Measurements from ENCODE around the gene MAPKAP1. TPM values are rescaled to one million over a fixed set of nuclear protein-coding genes. Genes with fewer than 3 reads are reported as not detected.

MAPKAP1 gene
- total RNA-seq, 2 donors from 2014 or later: 75.3 to 91.6 TPM

DNA sequence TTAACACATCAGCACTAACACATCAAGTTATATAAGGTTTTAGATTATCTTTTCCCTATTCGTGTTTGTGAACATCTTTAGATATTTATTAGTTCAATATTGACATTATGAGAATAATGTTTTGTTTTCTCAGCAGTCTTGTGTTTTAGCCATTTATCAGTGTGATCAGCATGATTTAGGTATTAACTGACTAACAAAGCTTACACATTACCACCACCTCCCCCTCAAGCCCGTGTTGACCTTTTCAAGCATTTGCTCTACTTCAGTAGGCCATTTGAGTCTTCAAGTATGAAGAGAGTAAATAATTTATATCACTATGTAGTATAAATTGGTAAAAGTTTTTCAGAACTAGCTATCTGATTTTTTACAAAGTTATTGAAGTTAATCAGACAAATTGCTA, 47.1 kb upstream of the MAPKAP1 start:
- H3K36me3 Mint-ChIP-seq (ENCODE audit: low read depth): no peaks in the 10 kb centered on the region
- H3K4me1 Mint-ChIP-seq: peaks cover 64% of the 10 kb centered on the region
- H3K27me3 Mint-ChIP-seq (ENCODE audit: insufficient read depth): no peaks in the 10 kb centered on the region
- H3K4me3 Mint-ChIP-seq: no peak overlapping the region
- no peaks in the 10 kb centered on the region for H3K9me3 Mint-ChIP-seq
- no peaks in the 10 kb centered on the region for H3K9me3 ChIP-seq (ENCODE audit: control insufficient read depth, low read length)
- WGBS, 2 experiments (ENCODE audit: insufficient coverage in 1 of 2, insufficient read length in 1 of 2): 0% methylated on average over 1 of the region's 2 CpGs; no CpG with 5 or more reads in 1 of the 2 experiments
- no peak overlapping the region for H3K27ac Mint-ChIP-seq
- DNase-seq: no peak
- no peak overlapping the region for H3K9ac ChIP-seq (ENCODE audit: extremely low read depth, low read length, poor library complexity, severe bottlenecking)
- H3K27me3 ChIP-seq (ENCODE audit: control insufficient read depth, insufficient read depth, low read length, poor library complexity, severe bottlenecking): no peaks in the 10 kb centered on the region
- peaks cover 20% of the 10 kb centered on the region for H3K4me1 ChIP-seq (ENCODE audit: control insufficient read depth, insufficient read depth, low read length)
- no peak overlapping the region for H3K27ac ChIP-seq (ENCODE audit: low read depth, low read length)
- H3K36me3 ChIP-seq (ENCODE audit: control insufficient read depth, insufficient read depth, low read length): peaks cover 9% of the 10 kb centered on the region
- peak overlapping the region; percentile 33 for H3K4me3 ChIP-seq (ENCODE audit: low read length)
- TF ChIP-seq, protein P1, sequence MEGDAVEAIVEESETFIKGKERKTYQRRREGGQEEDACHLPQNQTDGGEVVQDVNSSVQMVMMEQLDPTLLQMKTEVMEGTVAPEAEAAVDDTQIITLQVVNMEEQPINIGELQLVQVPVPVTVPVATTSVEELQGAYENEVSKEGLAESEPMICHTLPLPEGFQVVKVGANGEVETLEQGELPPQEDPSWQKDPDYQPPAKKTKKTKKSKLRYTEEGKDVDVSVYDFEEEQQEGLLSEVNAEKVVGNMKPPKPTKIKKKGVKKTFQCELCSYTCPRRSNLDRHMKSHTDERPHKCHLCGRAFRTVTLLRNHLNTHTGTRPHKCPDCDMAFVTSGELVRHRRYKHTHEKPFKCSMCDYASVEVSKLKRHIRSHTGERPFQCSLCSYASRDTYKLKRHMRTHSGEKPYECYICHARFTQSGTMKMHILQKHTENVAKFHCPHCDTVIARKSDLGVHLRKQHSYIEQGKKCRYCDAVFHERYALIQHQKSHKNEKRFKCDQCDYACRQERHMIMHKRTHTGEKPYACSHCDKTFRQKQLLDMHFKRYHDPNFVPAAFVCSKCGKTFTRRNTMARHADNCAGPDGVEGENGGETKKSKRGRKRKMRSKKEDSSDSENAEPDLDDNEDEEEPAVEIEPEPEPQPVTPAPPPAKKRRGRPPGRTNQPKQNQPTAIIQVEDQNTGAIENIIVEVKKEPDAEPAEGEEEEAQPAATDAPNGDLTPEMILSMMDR (conservative IDR thresholded peaks at IDR 0.05): no peak

DNA sequence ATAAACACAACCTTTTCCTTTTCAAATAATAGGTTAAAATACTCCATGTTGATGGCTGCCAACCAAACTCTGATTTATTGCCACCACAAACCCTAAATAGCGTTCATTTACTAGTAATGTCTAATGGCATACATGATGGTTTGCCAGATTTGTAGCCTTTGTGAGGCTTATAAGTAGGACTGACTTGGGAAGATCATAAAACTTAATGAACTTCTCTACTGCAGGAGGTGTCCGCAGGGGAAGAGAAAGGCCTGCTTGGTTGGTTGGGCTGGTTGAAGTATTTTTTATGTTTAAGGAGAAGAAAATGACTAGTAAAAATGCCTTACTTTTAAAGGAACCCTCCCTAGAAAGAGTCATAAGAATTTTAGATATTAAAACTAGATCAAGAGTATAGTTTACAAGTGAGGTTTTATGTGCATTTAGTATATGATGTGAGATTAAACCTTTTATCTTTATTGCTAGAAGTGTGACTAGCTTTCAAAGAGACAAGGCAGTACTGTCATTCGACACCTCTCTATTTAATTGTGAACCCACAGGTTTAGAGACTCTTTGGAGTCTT, 45.1 kb upstream of the MAPKAP1 start:
- H3K27ac Mint-ChIP-seq: no peak overlapping the region
- WGBS, 2 experiments (ENCODE audit: insufficient coverage in 1 of 2, insufficient read length in 1 of 2): 60 to 82% methylated on average over 1 to 3 of the region's 3 CpGs

DNA sequence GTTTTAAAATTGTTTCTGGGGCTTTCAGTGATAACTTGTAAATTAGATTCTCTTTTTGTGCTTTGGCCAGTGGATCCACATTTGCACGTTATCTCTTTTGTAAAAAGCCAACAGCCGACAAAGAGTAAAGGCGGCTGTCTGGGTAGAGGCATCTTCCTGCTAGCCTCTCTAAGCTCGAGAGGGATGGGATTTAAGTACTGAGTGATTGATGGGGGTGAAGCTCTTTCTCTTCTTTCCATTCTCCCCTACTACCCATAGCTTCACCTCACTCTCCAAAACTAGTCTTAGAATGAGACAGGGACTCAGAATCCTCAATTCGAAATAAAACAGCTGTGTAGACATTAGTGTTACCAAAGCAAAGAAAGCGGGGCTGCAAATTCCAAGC, 43.6 kb upstream of the MAPKAP1 start:
- no peaks in the 10 kb centered on the region for H3K36me3 Mint-ChIP-seq (ENCODE audit: low read depth)
- 25% methylated on average over 5 of the region's 6 CpGs; no CpG with 5 or more reads in 1 of the 2 experiments for WGBS, 2 experiments (ENCODE audit: insufficient coverage in 1 of 2, insufficient read length in 1 of 2)
- no peak for DNase-seq
- H3K4me1 Mint-ChIP-seq: peaks cover 48% of the 10 kb centered on the region
- no peaks in the 10 kb centered on the region for H3K9me3 Mint-ChIP-seq
- peak overlapping the region; percentile 44 for H3K27ac Mint-ChIP-seq
- Histone ChIP-seq H3K4me3 (ENCODE audit: low read length) (peak overlapping the region; percentile 90), H3K4me1 (ENCODE audit: control insufficient read depth, insufficient read depth, low read length) (peaks cover 12% of the 10 kb centered on the region), H3K27me3 (ENCODE audit: control insufficient read depth, insufficient read depth, low read length, poor library complexity, severe bottlenecking) (no peaks in the 10 kb centered on the region), H3K36me3 (ENCODE audit: control insufficient read depth, insufficient read depth, low read length) (peaks cover 5% of the 10 kb centered on the region), H3K9me3 (ENCODE audit: control insufficient read depth, low read length) (no peaks in the 10 kb centered on the region), H3K9ac (ENCODE audit: extremely low read depth, low read length, poor library complexity, severe bottlenecking) (peak overlapping the region; percentile 55), H3K27ac (ENCODE audit: low read depth, low read length) (peak overlapping the region; percentile 1)
- peaks cover 2% of the 10 kb centered on the region for H3K27me3 Mint-ChIP-seq (ENCODE audit: insufficient read depth)
- H3K4me3 Mint-ChIP-seq: peak overlapping the region; percentile 82
- TF ChIP-seq, protein P1 (conservative IDR thresholded peaks at IDR 0.05): no peak

More for the DNA sequence above, 45.1 kb upstream of the MAPKAP1 start:
- no peak overlapping the region for H3K27ac ChIP-seq (ENCODE audit: low read depth, low read length)
- H3K4me1 ChIP-seq (ENCODE audit: control insufficient read depth, insufficient read depth, low read length): peaks cover 12% of the 10 kb centered on the region
- Mint-ChIP-seq H3K4me3 (no peak overlapping the region), H3K36me3 (ENCODE audit: low read depth) (no peaks in the 10 kb centered on the region), H3K9me3 (no peaks in the 10 kb centered on the region), H3K4me1 (peaks cover 58% of the 10 kb centered on the region), H3K27me3 (ENCODE audit: insufficient read depth) (no peaks in the 10 kb centered on the region)
- no peaks in the 10 kb centered on the region for H3K9me3 ChIP-seq (ENCODE audit: control insufficient read depth, low read length)
- peak overlapping the region; percentile 13 for H3K4me3 ChIP-seq (ENCODE audit: low read length)
- DNase-seq: no peak
- TF ChIP-seq, protein P1 (conservative IDR thresholded peaks at IDR 0.05): no peak
- no peaks in the 10 kb centered on the region for H3K27me3 ChIP-seq (ENCODE audit: control insufficient read depth, insufficient read depth, low read length, poor library complexity, severe bottlenecking)
- H3K36me3 ChIP-seq (ENCODE audit: control insufficient read depth, insufficient read depth, low read length): peaks cover 9% of the 10 kb centered on the region
- H3K9ac ChIP-seq (ENCODE audit: extremely low read depth, low read length, poor library complexity, severe bottlenecking): no peak overlapping the region
